Activated effector memory CD4-positive, alpha-beta T cell treated with Interleukin-2 at 50 U/mL for 16 hours (primary cell): ENCODE results near the gene PCDHGA5.
A peak's percentile ranks its signal among the peaks of the same experiment; 100 is the strongest.
"Not testable (repeated sequence)": the region's sequence is repeated elsewhere in the genome, so short reads cannot be mapped to it uniquely, and the experiment has no call there.

ENCODE experiments used
- DNase-seq: peaks from one replicate; pipeline ENCODE4 v3.0.0-alpha.2; 2020

Gene PCDHGA5

DNA sequence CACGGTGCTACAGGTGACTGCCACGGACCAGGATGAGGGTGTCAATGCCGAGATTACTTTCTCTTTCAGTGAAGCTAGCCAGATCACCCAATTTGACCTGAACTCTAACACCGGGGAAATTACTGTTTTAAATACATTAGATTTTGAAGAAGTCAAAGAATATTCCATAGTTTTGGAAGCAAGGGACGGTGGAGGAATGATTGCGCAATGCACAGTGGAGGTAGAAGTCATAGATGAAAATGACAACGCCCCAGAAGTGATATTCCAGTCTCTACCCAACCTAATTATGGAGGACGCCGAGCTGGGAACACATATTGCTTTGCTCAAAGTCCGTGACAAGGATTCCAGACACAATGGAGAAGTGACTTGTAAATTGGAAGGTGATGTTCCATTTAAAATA, 24.7 kb downstream of the PCDHGA5 start:
- DNase-seq, result no peak

GRCh38 chr5:141389153-141390042, 25.4 kb downstream of the PCDHGA5 start:
- DNase-seq, result no peak

DNA sequence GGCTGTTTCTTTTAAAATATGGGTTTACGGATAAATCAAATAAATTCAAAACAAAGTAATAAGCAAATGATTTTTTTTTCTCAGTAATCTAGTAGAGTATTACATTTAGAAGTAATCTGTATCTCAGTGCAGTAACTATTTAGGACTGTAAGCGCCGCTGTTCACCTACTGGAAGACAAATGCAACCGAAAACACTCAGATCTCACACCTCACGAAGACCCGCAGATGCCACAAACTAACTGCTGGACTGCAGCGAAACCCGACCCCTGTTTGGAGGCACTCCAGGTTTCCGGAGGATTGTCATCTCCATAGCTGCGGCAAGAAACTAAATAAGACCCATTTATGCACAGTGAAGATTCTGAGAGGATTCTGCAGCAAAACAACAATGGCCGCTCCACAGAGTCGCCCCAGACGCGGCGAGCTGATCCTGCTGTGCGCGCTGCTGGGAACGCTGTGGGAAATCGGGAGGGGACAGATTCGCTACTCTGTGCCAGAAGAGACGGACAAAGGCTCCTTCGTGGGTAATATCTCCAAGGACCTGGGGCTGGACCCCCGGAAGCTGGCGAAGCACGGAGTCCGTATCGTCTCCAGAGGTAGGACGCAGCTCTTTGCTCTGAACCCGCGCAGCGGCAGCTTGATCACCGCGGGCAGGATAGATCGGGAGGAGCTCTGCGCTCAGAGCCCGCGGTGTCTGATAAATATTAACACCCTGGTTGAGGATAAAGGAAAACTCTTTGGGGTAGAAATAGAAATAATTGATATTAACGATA, 28.7 kb downstream of the PCDHGA5 start, which contains the start of gene PCDHGA8:
TSS of gene PCDHGA8 (plus strand) at position 205 of the 770 bp plus-strand sequence. CDS start at position 386, 181 bp downstream.
- DNase-seq, result no peak

GRCh38 chr5:141393267-141393666, 29.3 kb downstream of the PCDHGA5 start:
- DNase-seq, result no peak

- not testable (repeated sequence) for DNase-seq
Observed at GRCh38 chr5:141394401-141395187, 30.6 kb downstream of the PCDHGA5 start.

DNA sequence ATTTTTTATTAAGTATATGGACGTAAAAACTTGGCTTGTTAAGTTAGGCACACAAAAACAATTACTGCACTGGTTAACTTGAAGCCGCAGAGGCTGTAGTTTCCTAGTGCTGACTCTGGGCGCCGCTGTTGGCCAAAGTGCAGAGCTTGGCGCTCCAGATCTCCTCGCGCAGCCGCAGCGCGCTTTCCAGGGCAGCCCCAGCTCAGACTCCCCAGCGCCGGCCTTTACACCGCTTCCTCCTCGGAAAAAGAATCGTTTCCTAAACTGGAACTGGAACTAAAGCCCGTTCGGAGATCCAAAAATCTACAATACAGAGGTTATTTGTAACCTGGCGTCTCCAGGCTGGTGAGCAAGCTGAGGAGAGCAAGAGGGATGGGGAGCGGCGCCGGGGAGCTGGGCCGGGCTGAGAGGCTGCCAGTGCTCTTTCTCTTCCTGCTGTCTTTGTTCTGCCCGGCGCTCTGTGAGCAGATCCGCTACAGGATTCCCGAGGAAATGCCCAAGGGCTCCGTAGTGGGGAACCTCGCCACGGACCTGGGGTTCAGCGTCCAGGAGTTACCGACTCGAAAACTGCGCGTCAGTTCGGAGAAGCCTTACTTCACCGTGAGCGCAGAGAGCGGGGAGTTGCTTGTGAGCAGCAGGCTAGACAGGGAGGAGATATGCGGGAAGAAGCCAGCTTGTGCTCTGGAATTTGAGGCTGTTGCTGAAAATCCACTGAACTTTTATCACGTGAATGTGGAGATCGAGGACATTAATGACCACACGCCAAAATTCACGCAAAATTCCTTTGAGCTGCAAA, 34.0 kb downstream of the PCDHGA5 start, which contains the start of gene PCDHGB5:
TSS of gene PCDHGB5 (plus strand) at position 192 of the 796 bp plus-strand sequence. CDS start at position 373, 181 bp downstream.
- not testable (repeated sequence) for DNase-seq

DNA sequence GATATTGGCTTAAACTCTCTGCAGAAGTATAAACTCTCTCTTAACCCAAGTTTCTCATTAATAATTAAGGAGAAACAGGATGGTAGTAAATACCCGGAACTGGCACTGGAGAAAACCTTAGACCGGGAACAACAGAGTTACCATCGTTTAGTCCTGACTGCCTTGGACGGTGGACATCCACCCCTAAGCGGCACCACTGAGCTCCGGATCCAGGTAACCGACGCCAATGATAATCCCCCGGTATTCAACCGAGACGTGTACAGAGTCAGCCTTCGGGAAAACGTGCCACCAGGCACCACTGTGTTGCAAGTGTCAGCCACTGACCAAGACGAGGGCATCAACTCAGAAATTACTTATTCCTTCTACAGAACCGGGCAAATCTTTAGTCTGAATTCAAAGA, 34.6 kb downstream of the PCDHGA5 start:
- no peak for DNase-seq

DNA sequence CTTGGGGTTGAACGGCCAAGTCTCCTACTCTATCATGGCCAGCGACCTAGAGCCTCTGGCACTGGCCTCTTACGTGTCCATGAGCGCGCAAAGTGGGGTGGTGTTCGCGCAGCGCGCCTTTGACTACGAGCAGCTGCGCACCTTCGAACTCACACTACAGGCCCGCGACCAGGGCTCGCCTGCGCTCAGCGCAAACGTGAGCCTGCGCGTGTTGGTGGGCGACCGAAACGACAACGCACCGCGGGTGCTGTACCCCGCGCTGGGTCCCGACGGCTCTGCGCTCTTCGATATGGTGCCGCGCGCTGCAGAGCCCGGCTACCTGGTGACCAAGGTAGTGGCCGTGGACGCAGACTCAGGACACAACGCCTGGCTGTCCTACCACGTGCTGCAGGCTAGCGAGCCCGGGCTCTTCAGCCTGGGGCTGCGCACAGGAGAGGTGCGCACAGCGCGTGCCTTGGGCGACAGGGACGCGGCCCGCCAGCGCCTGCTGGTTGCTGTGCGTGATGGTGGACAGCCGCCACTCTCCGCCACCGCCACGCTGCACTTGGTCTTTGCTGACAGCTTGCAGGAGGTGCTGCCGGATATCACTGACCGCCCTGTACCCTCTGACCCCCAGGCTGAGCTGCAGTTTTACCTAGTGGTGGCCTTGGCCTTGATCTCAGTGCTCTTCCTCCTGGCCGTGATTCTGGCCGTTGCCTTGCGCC, 35.7 kb downstream of the PCDHGA5 start:
- DNase-seq, result no peak

DNA sequence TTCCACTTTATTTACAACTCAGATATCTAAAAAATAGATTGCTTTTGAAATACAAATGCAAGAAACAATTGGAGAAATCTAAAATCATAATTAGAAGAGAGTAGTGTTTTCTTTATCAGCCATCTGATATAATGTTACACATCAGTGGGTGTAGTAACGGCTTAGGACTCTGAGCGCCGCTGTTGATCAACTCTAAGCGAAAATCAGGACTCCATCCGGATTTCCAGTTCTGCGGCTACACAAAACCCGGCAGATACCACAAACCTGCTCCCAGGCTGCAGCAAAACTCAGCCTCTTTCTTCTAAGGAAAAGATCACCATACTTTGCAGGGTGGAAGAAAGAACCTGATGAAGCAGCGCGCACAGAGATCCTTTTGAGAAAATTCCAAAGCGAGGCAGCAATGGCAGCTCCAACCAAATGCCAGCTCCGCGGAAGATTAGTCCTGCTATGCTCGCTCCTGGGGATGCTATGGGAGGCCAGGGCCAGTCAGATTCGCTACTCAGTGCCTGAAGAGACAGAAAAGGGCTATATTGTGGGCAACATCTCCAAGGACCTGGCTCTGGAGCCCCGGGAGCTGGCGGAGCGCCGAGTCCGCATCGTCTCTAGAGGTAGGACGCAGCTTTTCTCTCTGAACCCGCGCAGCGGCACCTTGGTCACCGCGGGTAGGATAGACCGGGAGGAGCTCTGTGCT, 38.7 kb downstream of the PCDHGA5 start, which contains the start of gene PCDHGA9:
TSS of gene PCDHGA9 (plus strand) at position 226 of the 691 bp plus-strand sequence. CDS start at position 401, 175 bp downstream.
- no peak for DNase-seq

GRCh38 chr5:141403387-141403786, 39.4 kb downstream of the PCDHGA5 start:
- no peak for DNase-seq

DNA sequence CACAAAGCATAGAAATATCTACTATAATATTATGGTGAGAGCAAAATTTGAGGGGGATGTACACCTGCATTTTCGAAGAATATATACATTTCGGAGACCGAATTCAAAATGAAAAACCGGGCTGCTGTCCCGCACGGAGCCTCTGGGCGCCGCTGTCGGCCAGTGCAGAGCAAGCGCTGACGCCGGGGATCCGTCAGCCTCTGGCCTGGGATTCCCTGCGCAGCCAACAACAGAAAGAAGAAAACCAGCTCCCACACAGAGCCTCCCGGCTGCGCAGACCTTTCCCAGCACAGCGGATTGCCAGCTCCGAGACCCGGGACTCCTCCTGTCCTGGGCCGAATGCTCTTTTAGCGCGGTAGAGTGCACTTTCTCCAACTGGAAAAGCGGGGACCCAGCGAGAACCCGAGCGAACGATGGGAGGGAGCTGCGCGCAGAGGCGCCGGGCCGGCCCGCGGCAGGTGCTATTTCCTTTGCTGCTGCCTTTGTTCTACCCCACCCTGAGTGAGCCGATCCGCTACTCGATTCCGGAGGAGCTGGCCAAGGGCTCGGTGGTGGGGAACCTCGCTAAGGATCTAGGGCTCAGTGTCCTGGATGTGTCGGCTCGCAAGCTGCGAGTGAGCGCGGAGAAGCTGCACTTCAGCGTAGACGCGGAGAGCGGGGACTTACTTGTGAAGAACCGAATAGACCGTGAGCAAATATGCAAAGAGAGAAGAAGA, 44.0 kb downstream of the PCDHGA5 start, which contains the start of gene PCDHGB6:
TSS of gene PCDHGB6 (plus strand) at position 232 of the 716 bp plus-strand sequence. CDS start at position 414, 182 bp downstream.
- DNase-seq, result not testable (repeated sequence)

DNA sequence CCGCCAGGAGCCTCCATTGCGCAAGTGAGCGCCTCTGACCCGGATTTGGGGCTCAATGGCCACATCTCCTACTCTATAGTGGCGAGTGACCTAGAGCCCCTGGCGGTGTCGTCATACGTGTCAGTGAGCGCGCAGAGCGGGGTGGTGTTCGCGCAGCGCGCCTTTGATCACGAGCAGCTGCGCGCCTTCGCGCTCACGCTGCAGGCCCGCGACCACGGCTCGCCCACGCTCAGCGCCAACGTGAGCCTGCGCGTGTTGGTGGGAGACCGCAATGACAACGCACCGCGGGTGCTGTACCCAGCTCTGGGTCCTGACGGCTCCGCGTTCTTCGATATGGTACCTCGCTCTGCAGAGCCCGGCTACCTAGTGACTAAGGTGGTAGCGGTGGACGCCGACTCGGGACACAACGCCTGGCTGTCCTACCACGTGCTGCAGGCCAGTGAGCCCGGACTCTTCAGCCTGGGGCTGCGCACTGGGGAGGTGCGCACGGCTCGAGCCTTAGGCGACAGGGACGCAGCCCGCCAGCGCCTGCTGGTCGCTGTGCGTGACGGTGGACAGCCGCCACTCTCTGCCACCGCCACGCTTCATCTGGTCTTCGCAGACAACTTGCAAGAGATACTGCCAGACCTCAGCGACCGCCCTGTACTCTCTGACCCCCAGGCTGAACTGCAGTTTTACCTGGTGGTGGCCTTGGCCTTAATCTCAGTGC, 45.8 kb downstream of the PCDHGA5 start:
- no peak for DNase-seq

DNA sequence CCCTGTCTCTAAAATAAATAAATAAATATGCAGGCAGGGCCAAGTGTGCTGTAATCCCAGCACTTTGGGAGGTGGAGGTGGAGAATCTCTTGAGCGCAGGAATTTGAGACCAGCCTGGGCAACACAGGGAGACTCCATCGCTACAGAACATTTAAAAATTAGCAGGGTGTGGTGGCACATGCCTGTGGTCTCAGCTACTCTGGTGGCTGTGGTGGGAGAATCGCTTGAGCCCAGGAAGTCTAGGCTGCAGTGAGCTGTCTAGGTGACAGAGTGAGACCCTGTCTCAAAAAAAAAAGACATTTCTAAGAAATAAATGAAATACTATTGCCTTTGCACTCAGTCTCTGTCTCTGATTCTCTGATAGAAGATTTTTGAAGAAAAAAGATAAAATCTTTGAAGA, 47.6 kb downstream of the PCDHGA5 start:
- no peak for DNase-seq

DNA sequence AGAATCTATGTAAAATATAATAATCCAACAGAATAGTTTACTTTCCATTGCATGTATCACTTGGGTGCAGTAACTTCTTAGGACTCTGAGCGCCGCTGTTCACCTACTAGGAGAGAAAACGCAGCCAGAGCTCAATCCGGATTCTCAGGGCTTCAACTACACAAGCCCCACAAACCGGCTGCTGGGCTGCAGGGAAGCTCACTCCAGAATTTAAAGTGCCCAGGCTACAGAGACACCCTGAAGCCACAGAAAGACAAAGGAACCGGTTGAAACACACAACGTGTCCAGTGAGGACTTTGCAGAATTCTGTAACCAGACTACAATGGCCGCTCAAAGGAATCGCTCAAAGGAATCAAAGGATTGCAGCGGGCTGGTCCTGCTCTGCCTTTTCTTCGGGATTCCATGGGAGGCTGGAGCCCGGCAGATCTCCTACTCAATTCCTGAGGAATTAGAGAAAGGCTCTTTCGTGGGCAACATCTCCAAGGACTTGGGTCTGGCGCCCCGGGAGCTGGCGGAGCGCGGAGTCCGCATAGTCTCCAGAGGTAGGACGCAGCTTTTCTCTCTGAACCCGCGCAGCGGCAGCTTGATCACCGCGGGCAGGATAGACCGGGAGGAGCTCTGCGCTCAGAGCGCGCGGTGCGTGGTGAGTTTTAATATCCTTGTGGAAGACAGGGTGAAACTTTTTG, 49.0 kb downstream of the PCDHGA5 start, which contains the start of gene PCDHGA10:
TSS of gene PCDHGA10 (plus strand) at position 134 of the 686 bp plus-strand sequence. CDS start at position 323, 189 bp downstream.
- peak; percentile 33 for DNase-seq

DNA sequence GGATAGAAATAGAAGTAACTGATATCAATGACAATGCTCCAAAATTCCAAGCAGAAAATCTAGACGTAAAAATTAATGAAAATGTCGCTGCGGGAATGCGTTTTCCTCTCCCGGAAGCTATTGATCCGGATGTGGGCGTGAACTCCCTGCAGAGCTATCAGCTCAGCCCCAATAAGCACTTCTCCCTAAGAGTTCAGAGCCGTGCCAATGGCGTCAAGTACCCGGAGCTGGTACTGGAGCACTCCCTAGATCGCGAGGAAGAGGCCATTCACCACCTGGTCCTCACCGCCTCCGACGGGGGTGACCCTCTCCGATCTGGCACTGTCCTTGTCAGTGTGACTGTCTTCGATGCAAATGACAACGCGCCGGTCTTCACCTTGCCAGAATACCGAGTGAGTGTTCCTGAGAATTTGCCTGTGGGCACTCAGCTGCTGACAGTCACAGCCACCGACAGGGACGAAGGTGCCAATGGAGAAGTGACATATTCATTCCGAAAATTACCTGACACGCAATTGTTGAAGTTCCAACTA, 49.6 kb downstream of the PCDHGA5 start:
- DNase-seq, result no peak

GRCh38 chr5:141414548-141415274, 50.7 kb downstream of the PCDHGA5 start:
- DNase-seq, result not testable (repeated sequence)

GRCh38 chr5:141415275-141415618, 51.3 kb downstream of the PCDHGA5 start:
- DNase-seq, result not testable (repeated sequence)
